HG03280 (cell line): ENCODE results near the gene MACROD2.
"Not testable (repeated sequence)": the region's sequence is repeated elsewhere in the genome, so short reads cannot be mapped to it uniquely, and the experiment has no call there.

ENCODE experiments used
- ATAC-seq: cut with Tn5 transposase; IDR thresholded peaks from one replicate; pipeline ENCODE4 v1.9.1; 2021; ENCODE audit warnings: mild to moderate bottlenecking, moderate library complexity; ENCODE audit not compliant: unreplicated experiment

Gene MACROD2

GRCh38 chr20:15012566-15012965, 1017.2 kb downstream of the MACROD2 start:
- no peak for ATAC-seq

GRCh38 chr20:15016875-15017274, 1021.6 kb downstream of the MACROD2 start:
- not testable (repeated sequence) for ATAC-seq

GRCh38 chr20:15018966-15019365, 1023.6 kb downstream of the MACROD2 start:
- no peak for ATAC-seq

GRCh38 chr20:15020845-15021244, 1025.5 kb downstream of the MACROD2 start:
- ATAC-seq = no peak

- no peak for ATAC-seq
These were observed 1027.6 kb downstream of the MACROD2 start for GRCh38 chr20:15022921-15023320.

- no peak for ATAC-seq
These were observed 1031.4 kb downstream of the MACROD2 start for GRCh38 chr20:15026759-15027158.

- no peak for ATAC-seq
These were observed 1035.5 kb downstream of the MACROD2 start for GRCh38 chr20:15030826-15031225.

- no peak for ATAC-seq
These were observed 1036.4 kb downstream of the MACROD2 start for GRCh38 chr20:15031546-15032351.

GRCh38 chr20:15032352-15032622, 1037.0 kb downstream of the MACROD2 start:
- no peak for ATAC-seq

- no peak for ATAC-seq
These were observed 1038.0 kb downstream of the MACROD2 start for GRCh38 chr20:15033269-15033668.

- no peak for ATAC-seq
These were observed 1038.6 kb downstream of the MACROD2 start for GRCh38 chr20:15033891-15034290.

- ATAC-seq = no peak
These were observed 1041.6 kb downstream of the MACROD2 start for GRCh38 chr20:15036948-15037347.

- ATAC-seq = no peak
These were observed 1043.9 kb downstream of the MACROD2 start for GRCh38 chr20:15039088-15039752.

- ATAC-seq = no peak
These were observed 1047.4 kb downstream of the MACROD2 start for GRCh38 chr20:15042723-15043122.

GRCh38 chr20:15045246-15045645, 1049.9 kb downstream of the MACROD2 start:
- ATAC-seq = no peak

GRCh38 chr20:15047042-15047441, 1051.7 kb downstream of the MACROD2 start:
- ATAC-seq = no peak

GRCh38 chr20:15047601-15048000, 1052.3 kb downstream of the MACROD2 start:
- ATAC-seq = no peak

GRCh38 chr20:15056246-15056645, 1060.9 kb downstream of the MACROD2 start:
- no peak for ATAC-seq

- no peak for ATAC-seq
These were observed 1063.5 kb downstream of the MACROD2 start for GRCh38 chr20:15058841-15059240.

GRCh38 chr20:15059438-15059837, 1064.1 kb downstream of the MACROD2 start:
- ATAC-seq = no peak

- no peak for ATAC-seq
These were observed 1065.1 kb downstream of the MACROD2 start for GRCh38 chr20:15060265-15061060.

GRCh38 chr20:15061061-15061430, 1065.7 kb downstream of the MACROD2 start:
- no peak for ATAC-seq
